Measurements from ENCODE around the gene PTX4. TPM values are rescaled to one million over a fixed set of nuclear protein-coding genes. Genes with fewer than 3 reads are reported as not detected.

The PTX4 gene
- total RNA-seq, 1 donor from 2014 or later: not detected

DNA sequence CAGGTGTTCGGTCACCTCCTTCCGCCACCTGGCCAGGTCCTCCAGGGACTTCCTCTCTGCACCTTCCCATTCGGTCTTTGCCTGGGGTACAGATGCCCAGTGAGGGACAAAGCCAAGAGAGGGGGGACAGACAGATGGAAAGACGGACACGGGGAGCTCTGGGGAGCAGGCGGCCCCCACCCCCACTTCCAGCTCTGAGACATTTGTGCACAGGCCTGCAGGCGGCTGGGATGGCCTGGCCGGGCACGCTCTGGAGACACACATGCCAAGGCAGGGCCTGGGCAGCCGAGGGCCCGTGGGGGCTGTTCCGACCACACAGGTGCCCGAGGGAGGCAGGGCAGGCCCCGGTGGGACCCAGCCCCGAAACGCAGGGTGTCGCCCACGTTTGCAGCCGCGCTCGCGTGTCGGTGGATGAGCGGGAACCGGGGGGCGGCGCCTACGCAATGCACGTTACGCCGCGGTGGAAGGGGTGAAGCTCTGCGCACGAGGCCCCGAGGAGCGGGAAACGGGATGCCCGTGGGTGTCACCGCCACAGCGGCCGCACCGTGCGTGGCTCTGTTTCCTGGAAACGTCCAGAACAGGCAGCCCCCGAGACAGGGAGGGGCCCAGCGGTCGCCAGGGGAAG is 51.9 kb downstream of the PTX4 start:
- intact Hi-C loops (cut with DNase I): no loop called here
- no peak for DNase-seq (ENCODE audit: low spot score)

DNA sequence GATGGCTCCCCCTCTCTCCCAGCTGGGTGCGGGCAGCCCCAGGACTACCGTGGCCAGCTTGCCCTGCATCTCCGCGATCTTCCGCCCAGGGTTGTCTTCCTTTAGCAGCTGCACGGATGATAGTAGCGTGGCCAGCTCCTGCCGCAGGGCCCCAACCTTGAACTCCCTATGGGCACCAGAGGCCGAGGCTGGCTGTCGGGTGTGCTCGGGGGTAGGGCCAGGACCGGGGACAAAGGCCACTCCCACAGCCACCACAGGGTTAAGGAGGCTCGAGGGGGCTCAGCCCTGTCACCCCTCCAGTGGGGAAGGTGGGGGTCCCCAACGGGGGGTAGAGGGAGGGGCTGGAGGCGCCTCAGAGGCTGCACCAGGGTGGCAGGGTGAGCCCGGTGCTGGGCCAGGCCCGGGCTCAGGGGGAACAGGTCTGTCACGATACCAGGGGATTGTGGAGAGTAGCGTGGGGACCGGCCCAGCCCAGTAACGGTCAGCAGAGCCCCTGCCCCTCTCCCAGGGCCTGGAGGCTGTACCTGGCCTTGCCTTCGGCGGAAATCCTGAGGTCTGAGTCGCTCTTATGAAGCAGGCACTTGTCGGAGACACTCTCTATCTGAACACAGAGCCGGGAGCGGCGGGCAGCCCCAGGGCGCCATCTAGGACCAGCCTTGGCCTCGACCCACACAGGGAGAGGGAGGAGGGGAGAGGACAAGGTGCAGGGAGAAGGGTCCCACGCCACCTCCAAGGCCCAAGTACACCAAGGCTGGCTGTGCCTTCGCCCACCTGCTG is 52.6 kb downstream of the PTX4 start:
- no peak for DNase-seq (ENCODE audit: low spot score)
- intact Hi-C loops (cut with DNase I): no loop called here

Other genes with a start within 250 kb of the PTX4 start
- 4.1 TPM for gene TPSAB1, start 248.2 kb downstream of the PTX4 start, total RNA-seq
- gene TPSD1, start 232.9 kb downstream of the PTX4 start, total RNA-seq: not detected
- 86.6 TPM for gene UBE2I, start 179.3 kb downstream of the PTX4 start, total RNA-seq
- 3.8 TPM for gene BAIAP3, start 155.3 kb downstream of the PTX4 start, total RNA-seq
- gene TSR3, start 137.1 kb downstream of the PTX4 start, total RNA-seq: 55.0 TPM
- gene GNPTG, start 137.0 kb downstream of the PTX4 start, total RNA-seq: 32.3 TPM
- gene UNKL, start 74.2 kb downstream of the PTX4 start, total RNA-seq: 7.4 TPM
- 11.6 TPM for gene UQCC4, start 68.2 kb downstream of the PTX4 start, total RNA-seq
- not detected for gene PERCC1, start 57.9 kb downstream of the PTX4 start, total RNA-seq
- gene CCDC154, start 44.4 kb downstream of the PTX4 start, total RNA-seq: 0.94 TPM
- 39.8 TPM for gene CLCN7, start 13.9 kb downstream of the PTX4 start, total RNA-seq
- gene TELO2, start 4.4 kb upstream of the PTX4 start, total RNA-seq: 17.7 TPM
- gene TMEM204, start 44.7 kb upstream of the PTX4 start, total RNA-seq: 19.8 TPM
- 10.5 TPM for gene IFT140, start 123.1 kb upstream of the PTX4 start, total RNA-seq
- gene CRAMP1, start 123.4 kb upstream of the PTX4 start, total RNA-seq: 12.4 TPM
- 26.2 TPM for gene JPT2, start 189.3 kb upstream of the PTX4 start, total RNA-seq
- 71.4 TPM for gene MAPK8IP3, start 217.3 kb upstream of the PTX4 start, total RNA-seq

Data from cardiac septum (tissue), 1 donor.